IPS DF 19.7 (cell line): ENCODE measurements around the gene HOXD10.

Experiments used
- DNase-seq: peaks from one replicate; pipeline ENCODE4 v3.0.0-alpha.2; 2013; ENCODE audit warnings: low read depth, low spot score

Gene HOXD10

GRCh38 chr2:176162911-176163671 lies 46.5 kb downstream of the HOXD10 start:
- no peak for DNase-seq

GRCh38 chr2:176163672-176164056 lies 47.1 kb downstream of the HOXD10 start:
- DNase-seq = no peak

GRCh38 chr2:176164201-176164600 lies 47.6 kb downstream of the HOXD10 start:
- no peak for DNase-seq

GRCh38 chr2:176164611-176165369 lies 48.2 kb downstream of the HOXD10 start:
- no peak for DNase-seq

- no peak for DNase-seq
Observed at GRCh38 chr2:176165370-176166050, 48.9 kb downstream of the HOXD10 start.

- no peak for DNase-seq
Observed at GRCh38 chr2:176166272-176166671, 49.7 kb downstream of the HOXD10 start.

GRCh38 chr2:176167398-176167797 lies 50.8 kb downstream of the HOXD10 start:
- no peak for DNase-seq

- no peak for DNase-seq
Observed at GRCh38 chr2:176169181-176169580, 52.6 kb downstream of the HOXD10 start.
